Testis (tissue), 2 donors: ENCODE data around the gene KL.

ENCODE experiments used
- CTCF ChIP-seq, 3 experiments: fragments of 450-650 bp in 2 of 3; fragments of 200-600 bp in 1 of 3; sonication (generic) in 1 of 3; IDR thresholded peaks; one replicate each; pipeline ENCODE4 v1.5.1; 2016 to 2019; ENCODE audit warnings: antibody characterized with exemption in 3 of 3, mild to moderate bottlenecking in 2 of 3, moderate library complexity in 1 of 3
- POLR2A ChIP-seq: fragments of 450-650 bp; IDR thresholded peaks from one replicate; pipeline ENCODE4 v1.6.1; 2017; ENCODE audit warnings: antibody characterized with exemption, mild to moderate bottlenecking, moderate library complexity

DNA sequence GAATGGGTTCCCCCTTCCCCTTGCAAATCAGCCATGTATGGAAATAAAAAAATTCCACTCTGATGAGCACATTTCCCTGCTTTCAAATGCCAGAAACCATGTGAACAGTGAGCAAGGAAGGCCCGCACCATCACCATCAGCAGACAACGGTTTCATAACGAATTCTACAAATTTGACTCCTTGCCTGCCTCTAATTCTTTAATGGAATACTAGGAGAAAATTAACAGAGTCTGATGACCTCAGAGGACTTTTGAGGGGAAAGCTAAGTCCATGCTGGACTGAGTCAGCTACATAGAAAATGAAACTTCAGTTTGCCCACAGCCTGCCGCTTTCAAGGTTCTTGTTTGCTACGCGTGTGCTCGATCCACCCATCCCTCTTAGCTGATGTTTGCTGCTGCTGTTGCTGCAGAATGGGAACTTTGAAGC, 46.7 kb upstream of the KL start:
- TF ChIP-seq CTCF (IDR thresholded peaks at IDR 0.05) (no peak), POLR2A (no peak)
